Measurements from ENCODE around the gene BHLHA15. TPM values are rescaled to one million over a fixed set of nuclear protein-coding genes. Genes with fewer than 3 reads are reported as not detected.

The BHLHA15 gene
- total RNA-seq, 1 experiment from 2014 or later: 3.4 TPM

GRCh38 chr7:98235901-98236300, 24.7 kb downstream of the BHLHA15 start:
- no peaks in the 10 kb centered on the region for H3K4me1 ChIP-seq
- H3K4me3 ChIP-seq (ENCODE audit: low read depth, low read length): no peak overlapping the region
- Mint-ChIP-seq H3K9me3 (ENCODE audit: unreplicated experiment) (no peaks in the 10 kb centered on the region), H3K27me3 (ENCODE audit: insufficient read depth, unreplicated experiment) (no peaks in the 10 kb centered on the region), H3K36me3 (ENCODE audit: insufficient read depth, unreplicated experiment) (no peaks in the 10 kb centered on the region), H3K27ac (ENCODE audit: unreplicated experiment) (no peak overlapping the region), H3K4me1 (ENCODE audit: low read depth, unreplicated experiment) (no peaks in the 10 kb centered on the region), H3K4me3 (ENCODE audit: unreplicated experiment) (no peak overlapping the region)
- POLR2A ChIA-PET: no interaction called here
- H3K9me3 ChIP-seq: no peaks in the 10 kb centered on the region
- H3K36me3 ChIP-seq (ENCODE audit: control insufficient read depth, insufficient read depth, low read length): no peaks in the 10 kb centered on the region
- no peaks in the 10 kb centered on the region for H3K27me3 ChIP-seq (replicated peaks; ENCODE audit: control insufficient read depth, insufficient read depth, low read length)
- no peak for DNase-seq
- BruUV-seq (replicated peaks): no TSS peak
- TF ChIP-seq CTCF (IDR thresholded peaks at IDR 0.05; ENCODE audit: insufficient read depth in 1 of 2, low read depth in 1 of 2, low read length in 1 of 2, severe bottlenecking in 1 of 2, unreplicated experiment in 1 of 2): no peak
- intact Hi-C loops (cut with micrococcal nuclease; ENCODE audit: unreplicated experiment): no loop called here
- CTCF ChIA-PET: no interaction called here

GRCh38 chr7:98236355-98237185, 25.3 kb downstream of the BHLHA15 start:
- H3K27ac Mint-ChIP-seq (ENCODE audit: unreplicated experiment): no peak overlapping the region
- intact Hi-C loops (cut with micrococcal nuclease; ENCODE audit: unreplicated experiment): no loop called here
- no peaks in the 10 kb centered on the region for H3K36me3 Mint-ChIP-seq (ENCODE audit: insufficient read depth, unreplicated experiment)
- no peaks in the 10 kb centered on the region for H3K27me3 ChIP-seq (replicated peaks; ENCODE audit: control insufficient read depth, insufficient read depth, low read length)
- TF ChIP-seq CTCF (IDR thresholded peaks at IDR 0.05; ENCODE audit: insufficient read depth in 1 of 2, low read depth in 1 of 2, low read length in 1 of 2, severe bottlenecking in 1 of 2, unreplicated experiment in 1 of 2): no peak
- DNase-seq: no peak
- no peaks in the 10 kb centered on the region for H3K27me3 Mint-ChIP-seq (ENCODE audit: insufficient read depth, unreplicated experiment)
- no peaks in the 10 kb centered on the region for H3K4me1 ChIP-seq
- no peaks in the 10 kb centered on the region for H3K36me3 ChIP-seq (ENCODE audit: control insufficient read depth, insufficient read depth, low read length)
- CTCF ChIA-PET: no interaction called here
- POLR2A ChIA-PET: no interaction called here
- H3K4me3 Mint-ChIP-seq (ENCODE audit: unreplicated experiment): no peak overlapping the region
- H3K4me3 ChIP-seq (ENCODE audit: low read depth, low read length): no peak overlapping the region
- no TSS peak for BruUV-seq (replicated peaks)
- H3K9me3 Mint-ChIP-seq (ENCODE audit: unreplicated experiment): no peaks in the 10 kb centered on the region
- no peaks in the 10 kb centered on the region for H3K4me1 Mint-ChIP-seq (ENCODE audit: low read depth, unreplicated experiment)
- H3K9me3 ChIP-seq: no peaks in the 10 kb centered on the region

- no peaks in the 10 kb centered on the region for H3K36me3 Mint-ChIP-seq (ENCODE audit: insufficient read depth, unreplicated experiment)
- H3K27me3 Mint-ChIP-seq (ENCODE audit: insufficient read depth, unreplicated experiment): no peaks in the 10 kb centered on the region
- no peaks in the 10 kb centered on the region for H3K36me3 ChIP-seq (ENCODE audit: control insufficient read depth, insufficient read depth, low read length)
- ChIA-PET POLR2A (no interaction called here), CTCF (no interaction called here)
- H3K9me3 ChIP-seq: no peaks in the 10 kb centered on the region
- no peak overlapping the region for H3K4me3 ChIP-seq (ENCODE audit: low read depth, low read length)
- DNase-seq: no peak
- H3K9me3 Mint-ChIP-seq (ENCODE audit: unreplicated experiment): no peaks in the 10 kb centered on the region
- H3K4me1 ChIP-seq: no peaks in the 10 kb centered on the region
- H3K4me3 Mint-ChIP-seq (ENCODE audit: unreplicated experiment): no peak overlapping the region
- no peaks in the 10 kb centered on the region for H3K27me3 ChIP-seq (replicated peaks; ENCODE audit: control insufficient read depth, insufficient read depth, low read length)
- no peak for TF ChIP-seq CTCF (IDR thresholded peaks at IDR 0.05; ENCODE audit: insufficient read depth in 1 of 2, low read depth in 1 of 2, low read length in 1 of 2, severe bottlenecking in 1 of 2, unreplicated experiment in 1 of 2)
- H3K4me1 Mint-ChIP-seq (ENCODE audit: low read depth, unreplicated experiment): no peaks in the 10 kb centered on the region
- intact Hi-C loops (cut with micrococcal nuclease; ENCODE audit: unreplicated experiment): no loop called here
- no TSS peak for BruUV-seq (replicated peaks)
- H3K27ac Mint-ChIP-seq (ENCODE audit: unreplicated experiment): no peak overlapping the region
Measured at GRCh38 chr7:98238076-98238475, 26.8 kb downstream of the BHLHA15 start.
